Midbrain (tissue), 1 donor: ENCODE results near the gene PRDM16.

Experiments
- DNase-seq: peaks from one replicate; lab custom pipeline; 2025; lab: John Stamatoyannopoulos, UW

The PRDM16 gene

DNA sequence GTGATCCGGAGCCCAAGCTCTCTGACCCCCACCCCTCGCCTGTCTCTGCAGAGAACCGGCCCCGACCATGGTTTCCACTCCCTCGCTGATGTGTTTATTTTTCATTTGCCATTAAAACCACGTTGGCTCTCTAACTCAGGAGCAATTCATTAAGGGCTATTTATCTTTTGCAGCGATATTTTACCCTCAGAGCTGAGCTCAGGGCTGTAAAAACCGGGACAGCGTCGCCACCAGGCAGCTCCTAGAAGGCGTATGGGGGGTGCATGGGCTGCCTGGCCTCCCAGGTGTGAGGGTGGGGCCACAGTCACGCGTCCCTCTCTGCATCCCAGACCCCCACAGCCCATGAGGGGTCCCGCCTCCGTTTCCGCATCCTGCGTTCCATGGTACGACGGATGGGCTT lies 71.4 kb downstream of the PRDM16 start:
- DNase-seq = no peak

DNA sequence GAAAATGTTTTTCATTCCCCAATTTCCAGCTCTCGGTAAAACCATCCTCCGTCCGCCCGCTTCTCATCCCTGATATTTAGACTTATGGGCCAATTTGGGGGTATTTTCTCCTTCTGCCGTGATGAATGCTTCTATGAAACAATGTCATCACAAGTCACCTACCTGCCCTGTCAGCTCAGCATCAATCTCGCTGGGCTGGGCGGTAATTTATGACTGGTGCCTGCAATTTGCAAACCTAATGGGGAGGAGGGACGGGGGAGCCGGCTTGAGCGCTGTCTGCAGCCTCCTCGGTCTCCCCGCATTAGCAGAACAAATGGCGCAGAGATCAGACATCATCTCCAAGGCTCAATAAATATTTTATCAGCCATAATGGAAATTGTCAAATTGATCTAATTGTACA lies 72.1 kb downstream of the PRDM16 start:
- DNase-seq = no peak

DNA sequence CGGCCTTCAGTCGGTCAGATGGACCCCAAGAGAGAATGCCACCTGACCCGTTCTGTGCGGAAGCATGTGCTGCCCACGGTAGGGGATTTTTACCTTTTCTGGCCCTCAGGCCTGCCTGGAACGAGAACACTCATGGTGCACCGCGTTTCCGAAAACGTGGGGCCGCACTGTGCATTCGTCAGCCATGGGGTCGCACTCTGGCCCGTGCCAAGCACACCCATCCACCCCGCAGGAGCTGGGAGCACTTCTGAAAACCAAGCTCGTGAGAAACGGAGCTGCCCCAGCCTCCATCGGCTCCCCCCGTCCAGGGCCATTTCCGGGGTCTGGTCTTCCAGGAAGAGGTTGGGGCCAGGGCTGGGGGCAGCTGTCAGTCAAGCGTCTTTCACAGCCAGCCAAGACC lies 72.8 kb downstream of the PRDM16 start:
- no peak for DNase-seq

DNA sequence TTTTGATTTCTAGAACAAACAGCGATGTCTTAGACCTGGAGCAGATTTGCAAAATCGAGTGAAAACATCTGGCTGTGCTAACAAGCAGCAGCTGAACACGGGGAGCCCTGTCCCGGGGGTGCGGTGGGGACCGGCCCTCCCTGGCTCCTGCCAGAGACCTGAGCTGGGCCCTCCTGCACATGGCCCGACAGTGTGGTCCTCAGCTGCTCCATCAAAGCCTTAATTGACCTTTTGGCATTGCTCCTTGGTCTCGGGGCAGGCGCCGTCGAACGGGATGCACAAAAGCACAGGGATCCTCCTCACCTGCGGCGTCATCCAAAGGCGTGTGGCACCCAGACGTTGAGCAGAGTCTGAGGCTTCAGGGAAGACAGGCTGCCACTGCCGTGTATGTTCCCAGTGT lies 73.2 kb downstream of the PRDM16 start:
- DNase-seq = no peak

DNA sequence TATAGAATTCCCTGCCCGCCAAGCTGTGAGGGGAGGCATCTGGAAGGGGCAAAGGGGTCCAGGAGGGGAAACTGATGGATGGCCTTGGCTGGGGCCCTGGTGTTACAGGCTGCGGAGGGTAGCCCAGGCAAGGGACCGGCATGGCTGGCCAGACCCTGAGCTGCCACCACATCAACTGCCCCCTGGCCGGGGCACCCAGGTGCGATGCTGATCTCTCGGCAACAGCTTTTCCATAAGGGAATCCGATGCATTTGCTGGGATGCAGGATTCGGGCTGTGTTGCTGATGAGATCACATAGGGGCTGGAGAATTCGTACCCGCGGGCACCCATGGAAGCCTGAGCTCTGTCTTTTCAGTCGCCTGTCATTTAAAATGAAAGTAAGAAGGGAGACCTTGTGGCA lies 73.7 kb downstream of the PRDM16 start:
- no peak for DNase-seq

DNA sequence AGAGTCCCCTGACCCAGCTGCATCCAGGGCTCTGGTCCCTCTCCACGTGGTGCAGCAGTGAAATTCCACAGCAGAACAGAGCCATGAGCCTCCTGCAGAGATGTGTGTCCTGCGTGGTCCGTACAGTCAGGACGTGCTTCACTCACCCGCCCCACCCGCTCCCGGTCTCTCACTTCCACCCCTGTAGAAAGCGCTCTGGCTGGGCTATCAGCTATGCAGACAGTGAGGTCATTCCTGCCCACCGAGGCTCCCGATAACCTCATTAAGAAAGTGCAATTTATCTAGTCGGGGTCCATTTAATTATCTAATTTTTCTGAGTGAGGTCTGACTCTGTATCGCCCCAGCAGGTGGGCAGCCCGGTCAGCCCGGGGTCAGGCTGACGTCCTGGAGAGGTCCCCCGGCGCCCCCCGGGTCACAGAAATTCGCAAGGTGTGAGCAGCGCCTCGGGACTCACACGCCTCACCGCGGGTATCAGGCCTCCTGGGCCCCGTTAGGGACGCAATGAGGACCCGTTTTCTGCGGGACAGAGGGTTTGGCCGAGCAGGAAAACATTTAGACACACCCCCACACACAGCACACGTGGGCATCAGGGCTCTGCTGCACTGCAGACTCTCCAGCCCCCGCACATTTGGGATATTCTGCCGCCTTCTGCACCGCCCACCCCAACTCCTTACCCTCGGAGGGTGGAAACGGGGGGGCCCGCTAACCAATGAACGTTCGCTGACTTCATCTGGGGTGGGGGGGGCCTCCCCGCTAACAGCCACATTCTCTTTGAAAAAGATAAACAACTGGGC lies 76.7 kb downstream of the PRDM16 start:
- no peak for DNase-seq

DNA sequence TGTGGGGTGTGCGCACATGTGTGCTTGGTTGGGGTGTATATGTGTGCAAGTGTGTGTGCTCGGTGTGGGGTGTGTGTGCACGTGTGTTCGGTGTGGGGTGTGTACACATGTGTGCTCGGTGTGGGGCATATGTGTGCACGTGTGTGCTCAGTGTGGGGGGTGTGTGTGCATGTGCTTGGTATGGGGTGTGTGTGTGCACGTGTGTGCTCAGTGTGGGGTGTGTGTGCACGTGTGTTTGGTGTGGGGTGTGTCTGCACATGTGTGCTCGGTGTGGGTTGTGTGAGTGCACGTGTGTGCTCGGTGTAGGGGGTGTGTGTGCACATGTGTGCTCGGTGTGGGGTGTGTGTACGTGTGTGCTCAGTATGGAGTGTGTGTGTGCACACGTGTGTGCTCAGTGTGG lies 77.5 kb downstream of the PRDM16 start:
- DNase-seq = no peak

DNA sequence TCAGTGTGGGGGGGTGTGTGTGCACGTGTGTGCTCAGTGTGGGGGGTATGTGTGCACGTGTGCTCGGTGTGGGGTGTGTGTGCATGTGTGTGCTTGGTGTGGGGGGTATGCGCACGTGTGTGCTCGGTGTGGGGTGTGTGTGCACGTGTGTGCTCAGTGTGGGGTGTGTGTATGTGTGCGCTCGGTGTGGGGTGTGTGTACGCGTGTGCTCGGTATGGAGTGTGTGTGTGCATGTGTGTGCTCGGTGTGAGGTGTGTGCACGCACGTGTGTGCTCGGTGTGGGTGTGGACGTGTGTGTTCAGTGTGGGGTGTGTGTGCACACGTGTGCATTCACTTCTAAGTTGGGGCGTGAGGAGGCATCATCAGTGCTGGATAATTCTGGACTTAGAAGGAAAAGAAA lies 77.9 kb downstream of the PRDM16 start:
- DNase-seq = no peak

DNA sequence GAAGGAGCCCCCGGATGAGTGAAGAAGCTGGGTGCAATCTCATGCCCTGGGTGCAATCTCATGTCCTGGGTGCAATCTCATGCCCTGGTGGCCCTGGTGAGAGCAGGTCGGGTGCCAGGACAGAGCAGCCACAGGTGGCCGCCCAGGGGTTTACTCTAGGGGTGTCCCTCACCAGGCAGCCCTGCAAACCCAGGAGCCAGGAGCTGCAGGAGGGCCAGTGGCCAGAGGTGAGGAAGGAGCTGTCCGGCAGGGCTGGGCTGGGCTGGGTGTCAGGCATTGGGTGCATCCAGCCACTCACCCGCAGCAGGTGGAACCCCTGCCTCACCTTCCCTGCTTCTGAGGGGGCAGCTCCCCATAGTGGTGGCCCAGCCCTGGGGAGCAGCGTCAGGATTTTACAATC lies 79.2 kb downstream of the PRDM16 start:
- DNase-seq = no peak

DNA sequence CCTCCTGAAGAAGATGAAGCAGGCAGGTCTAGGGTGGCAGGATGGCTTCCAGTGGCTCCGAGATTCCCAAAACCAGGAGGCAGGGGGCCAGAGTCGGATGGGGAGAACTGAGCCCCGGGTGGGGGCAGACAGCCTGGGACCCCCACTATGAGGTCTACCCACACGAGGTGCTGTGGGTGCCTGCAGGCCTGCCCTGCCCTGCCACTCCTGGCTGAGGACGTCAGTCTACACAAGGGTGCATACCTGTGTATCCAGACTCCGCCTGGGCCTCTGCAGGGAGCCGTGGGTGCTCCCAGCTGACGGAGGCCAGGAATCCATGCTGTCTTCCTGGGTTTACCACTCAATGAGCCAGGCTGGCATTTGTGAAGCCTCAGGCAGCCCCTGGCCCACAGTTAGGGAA lies 80.3 kb downstream of the PRDM16 start:
- no peak for DNase-seq

DNA sequence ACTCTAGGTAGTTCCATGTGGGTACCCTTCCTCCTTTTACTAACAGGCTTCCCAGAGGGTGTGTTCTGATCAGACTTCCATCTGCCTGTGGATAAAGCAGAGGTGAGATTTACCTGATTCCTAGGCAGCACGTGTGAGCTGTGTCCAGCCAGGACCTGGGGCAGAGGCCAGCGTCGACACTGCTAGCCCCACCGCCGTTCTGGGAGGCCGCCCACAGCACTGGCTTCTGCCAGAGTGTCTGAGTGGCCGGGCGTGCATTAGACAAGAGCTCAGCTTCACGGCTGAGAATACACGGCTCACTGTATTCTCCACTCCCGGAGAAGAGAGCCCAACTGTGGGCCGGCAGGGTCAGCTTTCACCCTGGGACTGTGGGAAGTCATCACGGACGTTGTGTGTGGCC lies 82.5 kb downstream of the PRDM16 start:
- no peak for DNase-seq

DNA sequence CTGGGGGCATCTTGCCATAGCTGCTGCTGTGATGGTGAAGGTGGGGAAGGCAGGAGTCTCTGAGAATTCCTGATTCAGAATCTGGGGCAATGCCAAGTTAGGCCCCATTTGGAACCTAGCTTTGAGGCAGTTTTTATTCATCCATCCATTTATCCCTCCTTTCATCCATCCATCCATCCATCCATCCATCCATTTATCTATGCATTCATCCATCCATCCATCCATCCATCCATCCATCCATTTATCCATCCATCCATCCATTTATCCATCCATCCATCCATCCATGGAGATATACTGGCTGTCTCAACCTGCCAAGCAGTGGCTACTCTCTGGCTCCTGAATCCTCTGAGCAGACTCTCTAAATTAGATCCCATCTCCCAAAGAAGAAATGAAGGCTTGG lies 83.1 kb downstream of the PRDM16 start:
- DNase-seq = no peak

DNA sequence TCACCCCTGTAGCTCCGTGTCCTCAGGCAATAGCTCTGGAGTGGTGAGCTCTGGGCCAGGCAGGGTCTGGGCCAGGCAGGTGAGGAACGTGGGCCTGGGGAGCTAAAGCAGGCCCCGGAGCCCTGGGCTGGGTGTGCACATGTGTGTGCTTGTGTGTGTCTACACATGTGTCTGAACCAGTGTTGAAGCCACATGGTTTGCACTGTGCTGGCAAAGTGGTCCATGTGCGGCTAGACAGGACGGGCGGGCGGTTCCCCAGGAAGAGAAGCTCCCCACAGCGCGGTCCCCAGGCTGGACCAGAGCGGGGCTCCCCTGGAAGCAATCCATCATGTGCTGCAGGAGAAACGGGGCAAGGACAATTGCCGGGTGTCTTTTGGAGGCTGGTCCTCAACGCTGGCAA lies 84.2 kb downstream of the PRDM16 start:
- no peak for DNase-seq

DNA sequence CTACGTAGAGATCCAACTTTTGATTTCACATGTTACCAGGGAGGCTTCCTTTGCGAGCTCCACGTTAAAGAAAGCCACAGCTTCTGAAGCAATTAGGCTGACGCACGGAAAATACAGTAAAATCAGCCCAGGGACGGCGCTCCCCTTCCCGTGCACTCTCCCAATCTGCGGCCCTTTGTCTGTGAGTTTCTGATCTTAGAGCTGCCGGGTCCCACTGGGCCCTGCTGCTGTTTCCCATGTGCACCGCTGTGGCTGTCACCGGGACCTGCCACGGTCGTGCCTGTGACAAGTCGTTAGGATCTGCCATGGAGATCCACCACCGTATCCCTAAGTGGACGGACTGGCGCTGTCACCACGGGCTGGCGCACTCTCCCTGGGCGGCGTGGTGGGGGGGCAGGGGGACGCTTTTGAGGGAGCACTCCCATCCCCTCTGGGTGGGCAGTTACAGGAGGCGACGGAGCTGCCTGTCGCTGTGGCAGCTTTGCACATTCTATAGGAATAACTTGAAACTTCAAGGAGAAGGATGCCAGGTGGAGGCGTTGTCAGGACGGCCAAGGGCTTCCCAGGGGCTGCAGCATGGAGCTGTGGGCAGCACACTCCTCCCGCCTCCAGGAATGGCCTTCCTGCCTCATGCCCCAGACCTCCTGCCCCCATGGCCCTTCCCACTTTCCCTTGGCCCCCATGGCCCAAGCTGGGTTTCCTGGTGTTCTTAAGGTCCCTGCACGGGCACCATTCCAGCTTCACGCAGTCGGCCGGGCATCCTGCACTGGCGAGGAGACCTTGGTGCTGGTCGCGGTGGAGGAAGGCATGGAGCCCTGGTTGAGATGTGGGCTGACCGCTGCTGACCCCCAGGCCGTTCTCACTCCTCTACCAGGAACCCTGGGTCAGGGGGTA lies 85.1 kb downstream of the PRDM16 start:
- DNase-seq = no peak

DNA sequence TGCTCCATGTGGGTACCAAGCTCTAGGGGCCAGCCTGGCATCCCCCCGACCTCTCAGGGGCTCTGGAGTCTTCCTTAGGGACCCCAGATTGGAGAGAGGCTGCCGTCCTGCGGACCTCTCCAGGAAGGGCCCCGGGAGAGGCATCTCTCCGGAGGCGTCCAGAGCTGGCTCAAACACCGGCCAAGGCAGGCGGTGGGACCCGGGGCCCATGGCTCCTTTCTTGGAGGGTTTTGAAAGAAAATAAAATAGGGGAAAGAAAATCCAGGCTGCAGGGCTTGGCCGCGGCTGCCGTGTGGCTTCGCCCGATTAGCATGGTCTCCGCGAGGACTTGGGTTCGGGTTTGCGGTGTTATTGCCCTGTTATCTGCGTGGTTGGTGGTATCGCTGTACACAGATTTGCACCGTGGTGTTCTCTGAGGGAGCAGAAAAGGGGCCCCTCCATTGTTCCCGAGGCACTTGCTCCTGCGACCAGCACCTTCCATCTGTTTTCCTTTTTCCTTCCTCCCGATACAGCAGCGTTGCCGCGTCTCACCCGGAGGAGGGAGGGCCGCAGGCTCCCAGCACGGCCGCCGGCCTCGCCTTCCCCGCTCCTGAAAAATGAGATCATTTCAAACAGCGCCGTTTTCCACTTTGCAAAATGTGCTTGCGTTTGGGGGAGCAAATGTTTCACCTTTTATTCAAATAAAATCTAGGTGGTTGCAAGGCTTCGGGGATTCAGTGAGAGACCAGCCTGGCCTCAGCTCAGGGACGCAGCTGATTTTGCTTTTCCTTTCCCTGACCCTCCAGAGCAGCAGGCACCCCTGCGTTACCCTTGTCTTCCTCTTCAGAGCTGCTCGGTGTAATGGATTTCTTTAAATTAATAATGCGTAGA lies 86.3 kb downstream of the PRDM16 start:
- no peak for DNase-seq

DNA sequence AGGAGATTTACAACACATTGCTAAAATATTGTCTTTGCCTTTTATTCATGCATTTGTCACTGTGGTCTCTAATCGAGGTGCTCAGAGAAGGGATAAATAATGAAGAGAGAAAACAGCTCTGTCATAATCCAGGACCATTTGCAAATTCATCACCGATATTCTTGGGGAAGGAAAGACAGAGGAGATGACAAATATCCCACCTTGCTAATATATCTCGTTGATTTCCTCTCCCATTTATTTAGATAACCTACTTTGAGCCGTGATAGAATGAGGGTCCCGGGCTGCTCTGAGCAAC lies 86.9 kb downstream of the PRDM16 start:
- no peak for DNase-seq

DNA sequence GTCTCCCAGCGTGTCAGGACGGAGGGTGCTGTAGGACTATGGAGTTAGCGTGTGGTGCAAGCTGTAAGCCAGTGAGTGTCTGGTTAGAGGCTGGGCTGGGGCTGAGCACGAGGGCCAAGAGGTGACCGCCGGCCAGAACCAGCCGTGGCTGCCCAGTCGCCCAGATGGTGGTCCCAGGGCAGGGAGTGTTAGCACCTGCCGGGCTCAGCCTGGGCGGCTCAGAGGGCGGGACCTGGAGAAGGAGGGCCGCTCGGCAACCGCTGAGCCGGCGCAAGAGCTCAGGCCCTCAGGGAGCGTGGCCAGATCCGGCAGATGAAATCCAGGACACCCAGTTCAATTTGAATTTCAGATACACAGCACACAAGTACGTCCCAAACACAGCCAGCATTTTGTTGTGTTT lies 87.9 kb downstream of the PRDM16 start:
- peak; percentile 41 for DNase-seq

DNA sequence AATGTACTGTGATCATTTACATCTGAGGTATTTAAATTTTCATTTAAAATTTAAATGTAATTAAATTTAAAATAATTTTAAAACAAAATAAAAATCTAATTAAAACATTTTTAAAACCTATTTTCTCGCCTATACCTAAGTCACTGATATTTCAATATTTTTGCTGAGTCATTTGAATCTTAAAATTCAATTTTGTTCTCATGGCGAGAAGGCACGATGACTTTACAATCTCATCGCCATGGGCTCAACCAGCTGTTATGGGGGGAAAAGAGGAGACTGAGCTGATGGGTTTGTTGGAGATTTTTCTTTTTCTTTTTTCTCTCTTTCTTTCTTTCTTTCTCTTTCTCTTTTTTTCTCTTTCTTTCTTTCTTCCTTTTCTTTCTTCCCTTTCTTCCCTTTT lies 89.3 kb downstream of the PRDM16 start:
- DNase-seq = no peak

DNA sequence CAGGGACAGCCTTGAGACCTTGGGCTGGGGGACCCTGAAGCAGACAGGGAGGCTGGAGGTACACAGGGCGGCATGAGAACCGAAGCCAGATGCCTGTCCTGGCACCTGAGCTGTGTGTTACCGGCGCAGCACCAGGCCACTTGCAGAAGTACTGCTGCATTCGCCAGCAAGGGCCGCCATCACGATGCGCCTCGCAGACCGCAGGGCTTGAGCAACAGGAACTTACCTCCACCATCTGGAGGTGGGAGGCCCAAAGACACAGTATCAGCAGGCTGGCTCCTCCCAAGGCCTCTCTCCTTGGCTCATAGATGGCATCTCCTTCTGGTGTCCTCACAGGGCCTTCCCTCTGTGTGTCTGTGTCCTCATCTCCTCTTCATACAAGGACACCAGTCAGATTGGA lies 90.1 kb downstream of the PRDM16 start:
- no peak for DNase-seq

DNA sequence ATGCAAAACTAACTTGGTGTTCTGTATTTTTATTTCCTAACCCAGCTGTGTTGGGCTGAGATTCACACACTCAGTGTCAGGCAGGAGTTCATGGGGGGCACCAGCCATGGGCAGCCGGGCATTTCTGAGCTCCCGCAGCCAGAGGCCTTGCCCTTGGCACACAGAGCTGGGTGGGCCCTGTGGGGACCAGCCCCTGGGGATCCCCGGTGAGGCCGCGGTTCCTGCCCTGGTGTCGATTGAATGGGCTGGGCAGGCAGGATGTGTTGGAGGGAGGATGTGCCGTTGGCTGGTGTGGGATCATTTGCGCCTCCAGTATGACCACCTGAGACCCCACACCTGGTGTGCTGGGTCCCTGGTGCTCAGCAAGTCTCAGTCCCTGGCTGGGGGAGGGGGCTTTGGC lies 91.0 kb downstream of the PRDM16 start:
- no peak for DNase-seq

DNA sequence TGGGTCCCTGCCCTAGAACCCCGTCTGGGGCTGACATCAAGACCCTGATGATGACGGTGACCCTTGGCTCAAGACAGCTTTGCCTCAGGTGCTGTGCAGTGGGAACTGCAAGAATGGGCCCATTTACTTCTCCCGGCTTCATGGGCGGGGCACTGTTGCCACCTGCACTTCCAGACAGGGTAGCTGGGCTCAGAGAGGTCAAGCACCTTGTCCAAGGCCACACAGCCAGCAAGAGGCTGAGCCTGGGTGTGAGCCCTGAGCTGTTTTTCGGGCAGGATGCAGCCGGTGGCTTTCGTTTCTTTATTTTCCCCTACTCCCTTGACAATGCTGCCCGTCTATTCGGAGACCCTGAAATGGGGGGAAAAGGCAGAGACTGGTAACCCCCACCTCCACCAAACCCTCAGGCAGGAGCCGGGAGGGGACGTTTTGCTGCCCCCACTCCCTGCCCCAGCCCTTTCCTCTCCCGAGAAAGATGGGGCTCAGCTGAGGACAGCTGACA lies 91.7 kb downstream of the PRDM16 start:
- DNase-seq = no peak

DNA sequence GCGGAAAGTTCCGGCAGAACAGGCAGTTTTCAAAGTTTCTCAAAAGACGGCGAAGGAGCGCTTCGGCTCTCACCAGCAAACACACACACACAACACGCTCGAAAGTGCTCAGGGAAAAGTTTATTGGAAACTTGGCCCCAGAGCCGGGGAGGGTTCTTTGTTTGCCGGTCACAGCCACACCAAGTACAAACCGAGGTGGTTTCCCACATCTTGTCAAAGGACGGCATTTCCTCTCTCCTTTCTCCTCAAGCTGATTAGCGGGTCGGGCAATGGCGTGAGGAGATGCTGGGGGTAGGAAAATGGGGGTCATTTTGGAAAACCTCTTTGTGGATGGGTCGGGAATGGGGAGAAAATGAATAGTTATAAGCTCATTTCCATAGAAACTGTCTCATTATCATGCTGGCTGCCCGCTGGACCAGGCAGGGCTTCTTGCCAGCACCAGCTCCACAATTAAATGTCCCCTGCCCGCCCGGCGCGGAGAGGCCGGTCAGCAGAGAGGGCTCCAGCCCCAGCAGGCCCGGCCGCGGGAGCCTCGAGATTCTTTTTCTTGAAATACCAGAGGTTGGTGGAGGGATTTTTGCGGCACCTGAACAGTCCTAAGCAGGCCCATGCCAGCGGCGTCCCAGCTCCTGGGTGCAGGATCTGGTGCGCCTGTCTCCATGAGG lies 92.3 kb downstream of the PRDM16 start:
- DNase-seq = peak; percentile 77
